Measurements from ENCODE around the gene MS4A10.

Gene MS4A10

DNA sequence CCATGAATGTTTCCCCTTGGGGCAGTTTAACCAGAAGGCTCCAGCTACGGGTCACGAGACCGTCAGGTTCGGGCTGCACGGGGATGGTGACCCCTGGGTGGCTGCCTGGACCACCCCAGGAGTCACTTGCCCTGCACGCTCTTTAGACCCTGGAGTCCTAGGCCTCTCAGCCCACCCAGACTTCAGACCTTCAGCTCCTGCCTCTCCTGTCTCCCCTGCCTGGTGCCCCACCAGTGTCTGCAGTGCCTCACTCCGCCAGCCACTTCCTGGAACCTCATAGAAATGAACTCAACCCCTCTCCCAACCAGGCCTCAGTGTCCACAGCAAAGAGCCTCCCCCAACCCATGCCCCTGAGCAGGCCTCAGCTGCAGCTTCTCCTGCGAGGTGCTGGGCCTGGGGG, 12.5 kb upstream of the MS4A10 start:
- no peak for DNase-seq
- Histone ChIP-seq H3K36me3 (ENCODE audit: control insufficient read depth in 1 of 2, insufficient read depth in 2 of 2, low read depth in 1 of 2, low read length in 2 of 2) (no peaks in the 10 kb centered on the region), H4K8ac (ENCODE audit: low read length) (no peak overlapping the region), H3K27me3 (ENCODE audit: control insufficient read depth in 1 of 2, insufficient read depth in 1 of 2, low read length in 2 of 2) (peaks cover 18 to 47% of the 10 kb centered on the region in 2 experiments), H3K79me1 (replicated peaks; ENCODE audit: low read length, poor library complexity, severe bottlenecking) (no peaks in the 10 kb centered on the region), H3K27ac (ENCODE audit: low read length, poor library complexity, severe bottlenecking) (no peak overlapping the region), H3K4me1 (ENCODE audit: control insufficient read depth, insufficient read depth, low read depth, low read length) (peaks cover 4% of the 10 kb centered on the region), H3K4me3 (ENCODE audit: insufficient read depth in 1 of 2, low read depth in 1 of 2, low read length in 2 of 2) (no peak overlapping the region), H3K14ac (ENCODE audit: low read length in 2 of 2) (no peak overlapping the region), H3K4me2 (ENCODE audit: low read length, poor library complexity, severe bottlenecking) (no peak overlapping the region), H2BK5ac (ENCODE audit: low read depth, low read length, poor library complexity, severe bottlenecking) (no peak overlapping the region), H2BK12ac (ENCODE audit: low read length in 2 of 2) (no peak overlapping the region), H2AK5ac (ENCODE audit: low read length, severe bottlenecking) (no peak overlapping the region), H2AFZ (ENCODE audit: low read depth, low read length) (no peak overlapping the region), H3K9ac (ENCODE audit: low read length) (no peak overlapping the region), H3K9me3 (ENCODE audit: control insufficient read depth, low read length) (no peaks in the 10 kb centered on the region), H2BK15ac (ENCODE audit: low read depth, poor library complexity, severe bottlenecking) (no peak overlapping the region), H3K18ac (ENCODE audit: low read depth in 1 of 2, low read length in 2 of 2) (no peak overlapping the region), H3K4ac (ENCODE audit: low read depth in 1 of 2, low read length in 2 of 2) (no peak overlapping the region), H4K91ac (ENCODE audit: low read length) (no peak overlapping the region), H2BK120ac (ENCODE audit: low read depth, low read length) (no peak overlapping the region), H3K23ac (ENCODE audit: low read length in 2 of 2) (no peak overlapping the region)
- 89% methylated on average over 8 of the region's 8 CpGs for WGBS

DNA sequence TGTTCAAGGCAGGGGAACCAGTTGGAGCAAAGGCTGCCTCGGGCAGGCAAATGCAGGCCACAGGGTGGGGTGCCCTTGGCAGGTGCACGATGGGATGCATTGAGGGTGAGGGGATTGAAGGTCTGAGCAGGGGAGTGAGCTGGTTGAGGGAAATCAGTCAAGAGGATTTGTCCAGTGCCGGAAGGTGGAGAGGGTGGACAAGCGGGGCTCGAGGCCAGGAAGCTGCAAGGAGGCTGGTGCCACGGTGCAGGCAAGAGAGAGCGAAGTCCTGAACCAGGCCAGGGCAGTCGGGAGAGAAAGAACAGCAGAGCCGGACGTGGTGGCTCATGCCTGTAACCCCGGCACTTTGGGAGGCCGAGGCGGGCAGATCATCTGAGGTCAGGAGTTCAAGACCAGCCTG, 10.4 kb upstream of the MS4A10 start:
- Histone ChIP-seq H3K27me3 (ENCODE audit: control insufficient read depth in 1 of 2, insufficient read depth in 1 of 2, low read length in 2 of 2) (peaks cover 14 to 32% of the 10 kb centered on the region in 2 experiments), H2BK15ac (ENCODE audit: low read depth, poor library complexity, severe bottlenecking) (no peak overlapping the region), H3K23ac (ENCODE audit: low read length in 2 of 2) (no peak overlapping the region), H2BK120ac (ENCODE audit: low read depth, low read length) (no peak overlapping the region), H3K18ac (ENCODE audit: low read depth in 1 of 2, low read length in 2 of 2) (no peak overlapping the region), H3K4ac (ENCODE audit: low read depth in 1 of 2, low read length in 2 of 2) (no peak overlapping the region), H3K79me1 (replicated peaks; ENCODE audit: low read length, poor library complexity, severe bottlenecking) (no peaks in the 10 kb centered on the region), H4K8ac (ENCODE audit: low read length) (no peak overlapping the region), H3K4me2 (ENCODE audit: low read length, poor library complexity, severe bottlenecking) (no peak overlapping the region), H2AK5ac (ENCODE audit: low read length, severe bottlenecking) (no peak overlapping the region), H3K9me3 (ENCODE audit: control insufficient read depth, low read length) (no peaks in the 10 kb centered on the region), H3K4me3 (ENCODE audit: insufficient read depth in 1 of 2, low read depth in 1 of 2, low read length in 2 of 2) (no peak overlapping the region), H2BK5ac (ENCODE audit: low read depth, low read length, poor library complexity, severe bottlenecking) (no peak overlapping the region), H3K36me3 (ENCODE audit: control insufficient read depth in 1 of 2, insufficient read depth in 2 of 2, low read depth in 1 of 2, low read length in 2 of 2) (no peaks in the 10 kb centered on the region), H2AFZ (ENCODE audit: low read depth, low read length) (no peak overlapping the region), H3K4me1 (ENCODE audit: control insufficient read depth, insufficient read depth, low read depth, low read length) (peaks cover 4% of the 10 kb centered on the region), H3K9ac (ENCODE audit: low read length) (no peak overlapping the region), H3K14ac (ENCODE audit: low read length in 2 of 2) (no peak overlapping the region), H3K27ac (ENCODE audit: low read length, poor library complexity, severe bottlenecking) (no peak overlapping the region), H2BK12ac (ENCODE audit: low read length in 2 of 2) (no peak overlapping the region), H4K91ac (ENCODE audit: low read length) (no peak overlapping the region)
- no peak for DNase-seq
- WGBS = 92% methylated on average over 10 of the region's 13 CpGs

DNA sequence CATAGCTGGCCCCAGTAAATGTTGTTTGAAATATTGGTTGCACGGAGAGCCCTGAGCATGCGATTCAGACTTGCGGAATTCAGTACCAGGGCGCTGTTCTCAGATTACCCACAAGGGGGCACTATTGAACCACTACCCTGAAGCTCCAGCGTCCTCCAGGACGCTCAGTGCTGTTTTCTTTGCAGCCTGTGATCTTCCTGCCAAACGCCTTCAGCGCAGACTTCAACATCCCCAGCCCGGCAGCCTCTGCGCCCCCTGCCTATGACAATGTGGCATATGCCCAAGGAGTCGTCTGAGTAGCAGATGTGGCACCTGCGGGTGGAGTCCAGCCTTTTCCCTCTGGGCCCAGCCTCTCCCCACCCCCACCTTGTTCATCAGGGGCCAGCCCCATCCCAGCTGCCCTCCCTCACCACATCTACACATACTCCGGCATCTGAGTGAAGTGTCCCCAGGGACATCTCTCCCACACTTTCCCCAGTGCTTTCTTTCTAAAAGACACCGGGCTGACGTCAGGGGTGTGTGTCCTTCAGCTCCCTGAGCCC, 9.6 kb upstream of the MS4A10 start:
- Histone ChIP-seq H3K9me3 (ENCODE audit: control insufficient read depth, low read length) (no peaks in the 10 kb centered on the region), H3K4me1 (ENCODE audit: control insufficient read depth, insufficient read depth, low read depth, low read length) (peaks cover 4% of the 10 kb centered on the region), H3K23ac (ENCODE audit: low read length in 2 of 2) (no peak overlapping the region), H3K9ac (ENCODE audit: low read length) (no peak overlapping the region), H3K79me1 (replicated peaks; ENCODE audit: low read length, poor library complexity, severe bottlenecking) (no peaks in the 10 kb centered on the region), H3K4me2 (ENCODE audit: low read length, poor library complexity, severe bottlenecking) (peak overlapping the region; percentile 4), H2BK15ac (ENCODE audit: low read depth, poor library complexity, severe bottlenecking) (no peak overlapping the region), H2AK5ac (ENCODE audit: low read length, severe bottlenecking) (no peak overlapping the region), H2BK120ac (ENCODE audit: low read depth, low read length) (no peak overlapping the region), H2AFZ (ENCODE audit: low read depth, low read length) (peak overlapping the region; percentile 6), H3K36me3 (ENCODE audit: control insufficient read depth in 1 of 2, insufficient read depth in 2 of 2, low read depth in 1 of 2, low read length in 2 of 2) (no peaks in the 10 kb centered on the region), H2BK12ac (ENCODE audit: low read length in 2 of 2) (no peak overlapping the region), H4K8ac (ENCODE audit: low read length) (no peak overlapping the region), H3K27me3 (ENCODE audit: control insufficient read depth in 1 of 2, insufficient read depth in 1 of 2, low read length in 2 of 2) (peaks cover 14 to 36% of the 10 kb centered on the region in 2 experiments), H3K4me3 (ENCODE audit: insufficient read depth in 1 of 2, low read depth in 1 of 2, low read length in 2 of 2) (no peak overlapping the region), H2BK5ac (ENCODE audit: low read depth, low read length, poor library complexity, severe bottlenecking) (no peak overlapping the region), H4K91ac (ENCODE audit: low read length) (no peak overlapping the region), H3K14ac (ENCODE audit: low read length in 2 of 2) (no peak overlapping the region), H3K4ac (ENCODE audit: low read depth in 1 of 2, low read length in 2 of 2) (no peak overlapping the region), H3K27ac (ENCODE audit: low read length, poor library complexity, severe bottlenecking) (no peak overlapping the region), H3K18ac (ENCODE audit: low read depth in 1 of 2, low read length in 2 of 2) (no peak overlapping the region)
- 14% methylated on average over 15 of the region's 15 CpGs for WGBS
- peak; percentile 86 for DNase-seq

DNA sequence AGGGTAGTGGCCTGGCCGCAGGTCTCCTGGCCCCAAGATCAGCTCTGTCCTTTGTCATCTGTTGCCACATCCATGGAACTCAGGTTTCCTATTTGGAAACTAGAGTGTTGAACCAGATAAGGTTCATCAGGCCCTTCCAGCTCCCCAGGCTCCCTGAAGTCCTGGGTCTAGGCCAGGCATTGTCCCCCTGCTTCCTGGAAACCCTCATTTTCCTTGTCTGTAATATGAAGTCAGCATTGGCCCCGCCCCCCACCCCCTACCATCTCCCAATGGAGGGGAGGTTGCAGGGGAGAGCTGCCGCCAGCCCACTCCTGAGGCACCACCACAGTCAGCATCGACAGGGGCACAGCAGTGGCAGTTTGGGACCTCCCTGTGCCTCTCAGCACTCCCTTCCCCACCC, 9.0 kb upstream of the MS4A10 start:
- H2AK5ac ChIP-seq (ENCODE audit: low read length, severe bottlenecking) = no peak overlapping the region
- 83% methylated on average over 3 of the region's 4 CpGs for WGBS
- no peak overlapping the region for H3K23ac ChIP-seq (ENCODE audit: low read length in 2 of 2)
- no peak overlapping the region for H2BK15ac ChIP-seq (ENCODE audit: low read depth, poor library complexity, severe bottlenecking)
- H2AFZ ChIP-seq (ENCODE audit: low read depth, low read length) = no peak overlapping the region
- H3K18ac ChIP-seq (ENCODE audit: low read depth in 1 of 2, low read length in 2 of 2) = no peak overlapping the region
- H3K4me2 ChIP-seq (ENCODE audit: low read length, poor library complexity, severe bottlenecking) = no peak overlapping the region
- no peak overlapping the region for H4K8ac ChIP-seq (ENCODE audit: low read length)
- no peaks in the 10 kb centered on the region for H3K79me1 ChIP-seq (replicated peaks; ENCODE audit: low read length, poor library complexity, severe bottlenecking)
- H2BK120ac ChIP-seq (ENCODE audit: low read depth, low read length) = no peak overlapping the region
- H3K27ac ChIP-seq (ENCODE audit: low read length, poor library complexity, severe bottlenecking) = no peak overlapping the region
- H3K36me3 ChIP-seq (ENCODE audit: control insufficient read depth in 1 of 2, insufficient read depth in 2 of 2, low read depth in 1 of 2, low read length in 2 of 2) = no peaks in the 10 kb centered on the region
- H3K4me1 ChIP-seq (ENCODE audit: control insufficient read depth, insufficient read depth, low read depth, low read length) = peaks cover 4% of the 10 kb centered on the region
- no peak overlapping the region for H3K4me3 ChIP-seq (ENCODE audit: insufficient read depth in 1 of 2, low read depth in 1 of 2, low read length in 2 of 2)
- no peak overlapping the region for H3K4ac ChIP-seq (ENCODE audit: low read depth in 1 of 2, low read length in 2 of 2)
- H2BK5ac ChIP-seq (ENCODE audit: low read depth, low read length, poor library complexity, severe bottlenecking) = no peak overlapping the region
- H3K14ac ChIP-seq (ENCODE audit: low read length in 2 of 2) = no peak overlapping the region
- no peak for DNase-seq
- no peaks in the 10 kb centered on the region for H3K9me3 ChIP-seq (ENCODE audit: control insufficient read depth, low read length)
- peak overlapping the region in 1 of 2 experiments; percentile 45 for H2BK12ac ChIP-seq (ENCODE audit: low read length in 2 of 2)
- no peak overlapping the region for H4K91ac ChIP-seq (ENCODE audit: low read length)
- peaks cover 18 to 36% of the 10 kb centered on the region in 2 experiments for H3K27me3 ChIP-seq (ENCODE audit: control insufficient read depth in 1 of 2, insufficient read depth in 1 of 2, low read length in 2 of 2)
- H3K9ac ChIP-seq (ENCODE audit: low read length) = no peak overlapping the region
